ENCODE measurements around the gene ABI3.

ABI3 gene

GRCh38 chr17:49187301-49187700 lies 23.2 kb upstream of the ABI3 start:
- no peak for ATAC-seq (replicated peaks; ENCODE audit: extremely low read depth, poor library complexity, severe bottlenecking)
- no peaks in the 10 kb centered on the region for H3K9me3 Mint-ChIP-seq
- H3K27ac Mint-ChIP-seq (ENCODE audit: low read depth), result no peak overlapping the region
- peaks cover 2% of the 10 kb centered on the region for H3K27me3 Mint-ChIP-seq
- H3K36me3 Mint-ChIP-seq (ENCODE audit: insufficient read depth), result peaks cover 9% of the 10 kb centered on the region
- no peak for DNase-seq (ENCODE audit: low spot score in 2 of 2)
- no peak overlapping the region for H3K4me3 Mint-ChIP-seq
- H3K4me1 Mint-ChIP-seq, result peaks cover 16% of the 10 kb centered on the region

GRCh38 chr17:49190932-49191331 lies 19.6 kb upstream of the ABI3 start:
- peaks cover 6% of the 10 kb centered on the region for H3K27me3 Mint-ChIP-seq
- peaks cover 24% of the 10 kb centered on the region for H3K36me3 Mint-ChIP-seq (ENCODE audit: insufficient read depth)
- ATAC-seq (replicated peaks; ENCODE audit: extremely low read depth, poor library complexity, severe bottlenecking), result no peak
- H3K4me1 Mint-ChIP-seq, result peaks cover 36% of the 10 kb centered on the region
- no peak overlapping the region for H3K27ac Mint-ChIP-seq (ENCODE audit: low read depth)
- H3K9me3 Mint-ChIP-seq, result no peaks in the 10 kb centered on the region
- no peak for DNase-seq (ENCODE audit: low spot score in 2 of 2)
- H3K4me3 Mint-ChIP-seq, result no peak overlapping the region

GRCh38 chr17:49191409-49191916 lies 19.0 kb upstream of the ABI3 start:
- DNase-seq (ENCODE audit: low spot score in 2 of 2) (no peak), ATAC-seq (replicated peaks; ENCODE audit: extremely low read depth, poor library complexity, severe bottlenecking) (peak; percentile 1)
- Mint-ChIP-seq H3K36me3 (ENCODE audit: insufficient read depth) (peaks cover 24% of the 10 kb centered on the region), H3K4me1 (peaks cover 36% of the 10 kb centered on the region), H3K4me3 (peak overlapping the region; percentile 94), H3K9me3 (no peaks in the 10 kb centered on the region), H3K27ac (ENCODE audit: low read depth) (peak overlapping the region; percentile 100), H3K27me3 (peaks cover 6% of the 10 kb centered on the region)

- Mint-ChIP-seq H3K27me3 (peaks cover 6% of the 10 kb centered on the region), H3K36me3 (ENCODE audit: insufficient read depth) (peaks cover 24% of the 10 kb centered on the region), H3K27ac (ENCODE audit: low read depth) (peak overlapping the region; percentile 100), H3K4me3 (peak overlapping the region; percentile 94), H3K9me3 (no peaks in the 10 kb centered on the region), H3K4me1 (peaks cover 36% of the 10 kb centered on the region)
- peak; percentile 88 to 99 for DNase-seq (ENCODE audit: low spot score in 2 of 2)
- ATAC-seq (replicated peaks; ENCODE audit: extremely low read depth, poor library complexity, severe bottlenecking), result peak; percentile 63
These were observed 18.4 kb upstream of the ABI3 start for GRCh38 chr17:49191917-49192741.

- ATAC-seq (replicated peaks; ENCODE audit: extremely low read depth, poor library complexity, severe bottlenecking) (no peak), DNase-seq (ENCODE audit: low spot score in 2 of 2) (no peak)
- Mint-ChIP-seq H3K4me3 (peak overlapping the region; percentile 94), H3K36me3 (ENCODE audit: insufficient read depth) (peaks cover 25% of the 10 kb centered on the region), H3K4me1 (peaks cover 36% of the 10 kb centered on the region), H3K9me3 (no peaks in the 10 kb centered on the region), H3K27me3 (peaks cover 6% of the 10 kb centered on the region), H3K27ac (ENCODE audit: low read depth) (peak overlapping the region; percentile 100)
These were observed 16.8 kb upstream of the ABI3 start for GRCh38 chr17:49193513-49194296.

- DNase-seq (ENCODE audit: low spot score in 2 of 2), result no peak
- H3K4me3 Mint-ChIP-seq, result peak overlapping the region; percentile 94
- H3K27me3 Mint-ChIP-seq, result peaks cover 6% of the 10 kb centered on the region
- no peaks in the 10 kb centered on the region for H3K9me3 Mint-ChIP-seq
- peak overlapping the region; percentile 70 for H3K27ac Mint-ChIP-seq (ENCODE audit: low read depth)
- H3K36me3 Mint-ChIP-seq (ENCODE audit: insufficient read depth), result peaks cover 25% of the 10 kb centered on the region
- peaks cover 36% of the 10 kb centered on the region for H3K4me1 Mint-ChIP-seq
- ATAC-seq (replicated peaks; ENCODE audit: extremely low read depth, poor library complexity, severe bottlenecking), result no peak
These were observed 16.3 kb upstream of the ABI3 start for GRCh38 chr17:49194297-49194607.

- Mint-ChIP-seq H3K27me3 (peaks cover 6% of the 10 kb centered on the region), H3K4me1 (peaks cover 32% of the 10 kb centered on the region), H3K4me3 (no peak overlapping the region), H3K36me3 (ENCODE audit: insufficient read depth) (peaks cover 25% of the 10 kb centered on the region), H3K9me3 (no peaks in the 10 kb centered on the region), H3K27ac (ENCODE audit: low read depth) (peak overlapping the region; percentile 56)
- DNase-seq (ENCODE audit: low spot score in 2 of 2) (no peak), ATAC-seq (replicated peaks; ENCODE audit: extremely low read depth, poor library complexity, severe bottlenecking) (no peak)
These were observed 14.8 kb upstream of the ABI3 start for GRCh38 chr17:49195751-49196150.

GRCh38 chr17:49196520-49196919 lies 14.0 kb upstream of the ABI3 start:
- Mint-ChIP-seq H3K36me3 (ENCODE audit: insufficient read depth) (peaks cover 24% of the 10 kb centered on the region), H3K27ac (ENCODE audit: low read depth) (no peak overlapping the region), H3K4me1 (peaks cover 28% of the 10 kb centered on the region), H3K9me3 (no peaks in the 10 kb centered on the region), H3K27me3 (peaks cover 6% of the 10 kb centered on the region), H3K4me3 (no peak overlapping the region)
- no peak for DNase-seq (ENCODE audit: low spot score in 2 of 2)
- ATAC-seq (replicated peaks; ENCODE audit: extremely low read depth, poor library complexity, severe bottlenecking), result no peak

GRCh38 chr17:49197346-49197998 lies 13.0 kb upstream of the ABI3 start:
- H3K4me1 Mint-ChIP-seq, result peaks cover 18% of the 10 kb centered on the region
- H3K9me3 Mint-ChIP-seq, result no peaks in the 10 kb centered on the region
- ATAC-seq (replicated peaks; ENCODE audit: extremely low read depth, poor library complexity, severe bottlenecking) (no peak), DNase-seq (ENCODE audit: low spot score in 2 of 2) (no peak)
- peaks cover 14% of the 10 kb centered on the region for H3K36me3 Mint-ChIP-seq (ENCODE audit: insufficient read depth)
- H3K27ac Mint-ChIP-seq (ENCODE audit: low read depth), result no peak overlapping the region
- H3K27me3 Mint-ChIP-seq, result peaks cover 2% of the 10 kb centered on the region
- no peak overlapping the region for H3K4me3 Mint-ChIP-seq

- Mint-ChIP-seq H3K36me3 (ENCODE audit: insufficient read depth) (peaks cover 7% of the 10 kb centered on the region), H3K9me3 (no peaks in the 10 kb centered on the region), H3K4me1 (peaks cover 11% of the 10 kb centered on the region), H3K27ac (ENCODE audit: low read depth) (no peak overlapping the region), H3K4me3 (no peak overlapping the region), H3K27me3 (no peaks in the 10 kb centered on the region)
- DNase-seq (ENCODE audit: low spot score in 2 of 2), result no peak
- ATAC-seq (replicated peaks; ENCODE audit: extremely low read depth, poor library complexity, severe bottlenecking), result no peak
These were observed 12.3 kb upstream of the ABI3 start for GRCh38 chr17:49198211-49198610.

GRCh38 chr17:49200423-49201083 lies 10.0 kb upstream of the ABI3 start:
- Mint-ChIP-seq H3K27me3 (no peaks in the 10 kb centered on the region), H3K27ac (ENCODE audit: low read depth) (no peak overlapping the region), H3K4me3 (no peak overlapping the region), H3K9me3 (no peaks in the 10 kb centered on the region), H3K4me1 (peaks cover 14% of the 10 kb centered on the region), H3K36me3 (ENCODE audit: insufficient read depth) (peaks cover 1% of the 10 kb centered on the region)
- DNase-seq (ENCODE audit: low spot score in 2 of 2) (no peak), ATAC-seq (replicated peaks; ENCODE audit: extremely low read depth, poor library complexity, severe bottlenecking) (no peak)

- DNase-seq (ENCODE audit: low spot score in 2 of 2), result no peak
- no peaks in the 10 kb centered on the region for H3K9me3 Mint-ChIP-seq
- peaks cover 1% of the 10 kb centered on the region for H3K36me3 Mint-ChIP-seq (ENCODE audit: insufficient read depth)
- no peak for ATAC-seq (replicated peaks; ENCODE audit: extremely low read depth, poor library complexity, severe bottlenecking)
- peaks cover 19% of the 10 kb centered on the region for H3K4me1 Mint-ChIP-seq
- no peaks in the 10 kb centered on the region for H3K27me3 Mint-ChIP-seq
- H3K27ac Mint-ChIP-seq (ENCODE audit: low read depth), result no peak overlapping the region
- no peak overlapping the region for H3K4me3 Mint-ChIP-seq
These were observed 9.0 kb upstream of the ABI3 start for GRCh38 chr17:49201481-49201927.

All from central memory CD8-positive, alpha-beta T cell (primary cell).